ENCODE data around the gene SDS. TPM values are rescaled to one million over a fixed set of nuclear protein-coding genes. Genes with fewer than 3 reads are reported as not detected.

SDS gene
- total and polyA plus RNA-seq, 2 of the 8 experiments (the other 6 are each of a cell fraction or from before 2014, with no cell fraction given) = 0.21 TPM; not detected in 1

DNA sequence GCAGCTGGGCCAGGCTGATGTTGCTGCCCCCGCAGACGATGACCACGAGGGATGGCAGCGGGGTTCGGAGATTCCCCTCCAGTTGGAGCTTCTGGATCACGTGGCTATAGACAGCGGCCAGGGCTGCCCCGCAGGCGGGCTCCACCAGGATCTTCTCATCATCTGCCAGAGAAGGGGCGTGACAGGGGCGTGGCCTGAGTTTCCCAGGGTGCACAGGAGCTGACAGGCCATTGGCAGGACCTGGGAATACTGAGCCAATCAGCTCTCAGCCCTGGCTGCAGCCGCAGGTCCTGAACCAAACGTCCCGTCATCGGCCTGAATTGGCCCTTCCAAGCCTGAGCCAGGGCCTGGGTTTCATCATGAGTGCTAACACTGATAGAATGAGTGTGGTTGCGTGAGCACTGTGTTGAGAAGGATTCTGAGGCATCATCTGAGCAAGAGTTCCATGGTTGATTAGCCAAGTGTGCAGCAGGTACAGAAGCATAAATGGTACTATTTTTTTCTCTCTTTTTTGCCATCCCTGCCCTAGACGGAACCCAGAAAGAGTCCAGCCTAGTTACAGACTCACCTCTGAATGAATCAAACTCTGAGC lies 10.6 kb downstream of the SDS start:
- Histone ChIP-seq H3K23me2 (ENCODE audit: low read depth, low read length) (peaks cover 12% of the 10 kb centered on the region; the same call in 1 of the 2 replicates), H4K5ac (ENCODE audit: insufficient read length, low read depth, low read length) (no peak overlapping the region), H2BK5ac (ENCODE audit: low read depth, low read length) (no peak overlapping the region), H4K20me1 (replicated peaks in 1 of 2; ENCODE audit: control insufficient read depth in 1 of 2, insufficient read depth in 2 of 2, low read length in 2 of 2) (peaks cover 0 to 3% of the 10 kb centered on the region in 2 experiments), H3K4me2 (ENCODE audit: insufficient read depth in 1 of 2, low read depth in 2 of 2, low read length in 2 of 2) (no peak overlapping the region), H3K4me3 (ENCODE audit: extremely low read depth in 1 of 4, insufficient read depth in 2 of 4, low read depth in 3 of 4, low read length in 4 of 4) (no peak overlapping the region), H2BK120ac (replicated peaks; ENCODE audit: low read depth, low read length) (no peak overlapping the region), H2AFZ (ENCODE audit: low read length) (no peak overlapping the region), H4K91ac (replicated peaks; ENCODE audit: insufficient read length, low read length) (no peak overlapping the region), H4K8ac (ENCODE audit: extremely low read depth, insufficient read depth, low read length) (no peak overlapping the region), H3K79me2 (ENCODE audit: control insufficient read depth in 1 of 2, insufficient read depth in 2 of 2, low read length in 2 of 2) (no peaks in the 10 kb centered on the region), H3K56ac (replicated peaks; ENCODE audit: insufficient read length, low read depth, low read length) (no peak overlapping the region), H2BK20ac (ENCODE audit: low read length) (no peak overlapping the region), H3K27ac (ENCODE audit: low read depth, low read length) (no peak overlapping the region), H2BK15ac (ENCODE audit: low read length) (no peak overlapping the region), H3K9me3 (ENCODE audit: insufficient read depth in 2 of 2, low read depth in 1 of 2, low read length in 1 of 2) (no peaks in the 10 kb centered on the region), H3K9ac (replicated peaks in 1 of 4; ENCODE audit: extremely low read depth in 1 of 4, low read depth in 3 of 4, low read length in 3 of 4) (no peak overlapping the region), H3K18ac (ENCODE audit: extremely low read depth, low read length) (no peak overlapping the region), H3K4me1 (replicated peaks in 1 of 4; ENCODE audit: control insufficient read depth in 3 of 4, insufficient read depth in 4 of 4, low read length in 3 of 4) (0 out of 7 replicates have a peak, but pooled peaks cover 0 to 3% (median 0%) of the 10 kb centered on the region in 4 experiments), H3K79me1 (ENCODE audit: low read depth, low read length) (no peaks in the 10 kb centered on the region), H3K14ac (ENCODE audit: insufficient read length) (no peak overlapping the region), H2BK12ac (ENCODE audit: low read depth, low read length) (no peak overlapping the region), H3K4ac (replicated peaks; ENCODE audit: insufficient read length, low read depth, low read length) (no peak overlapping the region), H3K27me3 (replicated peaks in 1 of 4; ENCODE audit: control insufficient read depth in 3 of 4, extremely low read depth in 1 of 4, insufficient read depth in 3 of 4, low read length in 3 of 4) (no peaks in the 10 kb centered on the region), H3K36me3 (ENCODE audit: control insufficient read depth in 2 of 4, insufficient read depth in 4 of 4, low read length in 3 of 4) (peaks cover 0 to 2% (median under 1%) of the 10 kb centered on the region in 4 experiments; a peak in 4 of 8 replicates), H3K23ac (ENCODE audit: insufficient read length) (no peak overlapping the region), H2AK5ac (ENCODE audit: low read depth, low read length) (no peak overlapping the region)
- ChIA-PET CTCF (ENCODE audit: partially characterized antibody) (interaction anchor here (0.8 to 1.1 kb wide), 4 partner anchors 9 to 148 kb away, joined by 3 read pairs; no protein-coding TSS in a partner anchor), POLR2A (ENCODE audit: partially characterized antibody) (interaction anchor here (1.1 to 1.2 kb wide), 2 partner anchors 15 to 64 kb away, joined by 3 to 4 read pairs; no protein-coding TSS in a partner anchor)
- peak; percentile 90 for FAIRE-seq
- DNase-seq (ENCODE audit: low read depth in 1 of 2, low spot score in 2 of 2) = peak; percentile 41 to 96
- WGBS, 2 experiments (ENCODE audit: extremely low coverage in 1 of 2, insufficient coverage in 1 of 2, insufficient read length in 1 of 2, insufficient replicate concordance in 2 of 2, low coverage in 1 of 2, low lambda C conversion rate in 2 of 2, missing lambda C conversion rate in 1 of 2) = 48% methylated on average over 17 of the region's 17 CpGs; no CpG with 5 or more reads in 1 of the 2 experiments
- peak; percentile 35; the same call in 1 of the 2 replicates for TF ChIP-seq POLR2AphosphoS5 (IDR thresholded peaks at IDR 0.05; ENCODE audit: low read depth, low read length)
- no peak for TF ChIP-seq RAD21 (IDR thresholded peaks at IDR 0.05 in 1 of 2, conservative IDR thresholded peaks at IDR 0.05 in 1 of 2; ENCODE audit: low read depth in 2 of 2, low read length in 2 of 2)
- no peak for TF ChIP-seq KDM4A (IDR thresholded peaks at IDR 0.05; ENCODE audit: low read depth, low read length, severe bottlenecking)
- TF ChIP-seq ATF2 (IDR thresholded peaks at IDR 0.05; ENCODE audit: low read length) = no peak
- peak; percentile 65; the same call in 1 of the 2 replicates for TF ChIP-seq E2F6 (IDR thresholded peaks at IDR 0.05)
- peak; percentile 75 for TF ChIP-seq USF2 (IDR thresholded peaks at IDR 0.05; ENCODE audit: low read length)
- TF ChIP-seq, protein P1, sequence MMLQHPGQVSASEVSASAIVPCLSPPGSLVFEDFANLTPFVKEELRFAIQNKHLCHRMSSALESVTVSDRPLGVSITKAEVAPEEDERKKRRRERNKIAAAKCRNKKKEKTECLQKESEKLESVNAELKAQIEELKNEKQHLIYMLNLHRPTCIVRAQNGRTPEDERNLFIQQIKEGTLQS (IDR thresholded peaks at IDR 0.05; ENCODE audit: insufficient read depth, low read depth, low read length) = 0 out of 2 replicates have a peak, but pooled peaks have one; percentile 14
